Measurements from ENCODE around the gene CMIP.

The CMIP gene

DNA sequence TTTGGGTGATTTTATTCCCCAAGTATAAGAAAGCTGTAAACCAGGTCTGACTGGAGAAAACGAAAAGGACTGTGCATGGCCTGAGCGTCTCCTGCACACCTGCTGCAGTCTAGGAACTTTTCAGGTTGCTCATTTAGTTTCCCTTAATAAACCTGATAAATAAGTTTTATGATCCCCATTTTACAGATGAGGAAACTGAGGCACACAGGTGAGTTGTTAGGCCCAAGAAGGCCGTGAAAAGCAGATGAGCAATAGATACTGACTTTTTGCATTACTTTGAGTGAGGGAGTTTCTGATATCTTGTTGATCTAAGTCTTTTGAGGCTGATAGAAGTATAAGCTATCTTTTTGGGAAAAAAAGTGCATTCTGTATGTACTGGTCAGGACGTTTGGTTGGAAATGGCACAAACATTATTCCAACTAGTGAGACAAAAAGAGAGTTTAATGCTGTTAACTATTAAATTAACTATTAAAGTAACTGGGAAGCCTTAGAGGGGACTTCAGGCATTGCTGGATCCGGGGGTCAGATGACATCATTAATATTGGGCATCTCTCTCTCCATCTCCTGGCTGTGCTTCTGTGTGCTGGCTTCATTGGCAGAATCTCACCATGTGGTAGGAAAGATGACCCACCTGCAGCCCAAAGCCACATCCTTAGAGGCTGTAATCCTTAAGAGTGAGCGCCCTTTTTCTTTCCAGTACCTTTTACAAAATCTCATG, 163.4 kb downstream of the CMIP start:
- DNase-seq (ENCODE audit: low spot score), result no peak

DNA sequence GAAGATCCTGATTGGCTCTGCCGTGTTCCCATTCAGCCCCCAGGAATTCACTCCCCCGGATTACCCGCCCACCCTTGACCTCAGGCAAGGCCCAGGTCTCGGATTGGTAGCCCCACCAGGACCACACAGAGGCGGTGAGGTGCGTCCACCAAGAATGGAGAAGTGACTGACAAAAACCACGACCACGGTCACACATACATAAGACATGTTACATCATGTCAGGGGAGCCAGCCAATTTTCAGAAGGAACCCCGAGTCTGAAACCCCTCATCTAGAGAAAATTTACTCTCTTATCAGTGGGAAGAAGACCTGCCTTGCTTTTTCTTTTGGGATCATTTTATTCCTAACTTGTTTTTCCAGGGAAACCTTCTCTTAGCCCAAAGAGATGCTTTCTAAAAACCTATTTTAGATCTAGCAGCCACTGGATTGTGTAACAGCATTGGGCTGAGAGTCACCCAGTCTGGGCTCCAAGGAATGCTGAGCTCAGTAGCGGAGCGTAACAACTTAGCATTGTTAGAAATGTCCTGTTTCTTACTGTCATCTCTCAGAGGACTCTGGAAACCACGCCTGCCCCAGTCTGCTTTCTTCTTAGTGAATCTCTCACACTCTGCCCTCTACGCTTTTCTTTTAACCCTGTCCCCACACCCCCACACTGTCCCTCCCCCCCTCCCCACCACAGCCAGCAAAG, 164.1 kb downstream of the CMIP start:
- DNase-seq (ENCODE audit: low spot score), result no peak

DNA sequence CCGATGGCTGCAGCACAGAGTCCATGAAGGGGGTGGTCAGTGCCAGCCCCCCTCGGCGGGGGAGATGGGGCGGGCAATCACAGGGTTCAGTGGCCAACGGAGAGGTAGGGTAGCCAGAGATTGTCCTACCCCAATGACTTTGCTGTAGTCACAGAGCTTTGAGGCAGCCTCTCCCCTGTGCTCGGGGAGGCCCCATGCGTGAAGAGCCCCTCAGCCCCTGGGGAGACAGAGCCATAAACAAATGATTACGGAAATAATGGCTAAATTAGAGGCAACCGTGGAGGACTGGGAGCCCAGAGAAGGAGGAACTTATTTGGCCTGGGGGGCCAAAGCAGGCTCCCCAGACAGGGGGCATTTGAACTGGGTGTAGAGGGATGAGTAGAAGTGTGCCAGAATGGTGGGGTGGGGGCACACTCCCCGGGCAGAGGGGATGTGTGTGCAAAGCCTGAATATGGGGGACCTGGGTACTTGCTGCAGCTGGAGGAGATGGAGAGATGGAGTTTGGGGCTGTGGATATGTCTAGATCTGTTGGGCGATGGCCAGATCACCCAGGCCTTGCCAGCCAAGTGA, 164.8 kb downstream of the CMIP start:
- no peak for DNase-seq (ENCODE audit: low spot score)

DNA sequence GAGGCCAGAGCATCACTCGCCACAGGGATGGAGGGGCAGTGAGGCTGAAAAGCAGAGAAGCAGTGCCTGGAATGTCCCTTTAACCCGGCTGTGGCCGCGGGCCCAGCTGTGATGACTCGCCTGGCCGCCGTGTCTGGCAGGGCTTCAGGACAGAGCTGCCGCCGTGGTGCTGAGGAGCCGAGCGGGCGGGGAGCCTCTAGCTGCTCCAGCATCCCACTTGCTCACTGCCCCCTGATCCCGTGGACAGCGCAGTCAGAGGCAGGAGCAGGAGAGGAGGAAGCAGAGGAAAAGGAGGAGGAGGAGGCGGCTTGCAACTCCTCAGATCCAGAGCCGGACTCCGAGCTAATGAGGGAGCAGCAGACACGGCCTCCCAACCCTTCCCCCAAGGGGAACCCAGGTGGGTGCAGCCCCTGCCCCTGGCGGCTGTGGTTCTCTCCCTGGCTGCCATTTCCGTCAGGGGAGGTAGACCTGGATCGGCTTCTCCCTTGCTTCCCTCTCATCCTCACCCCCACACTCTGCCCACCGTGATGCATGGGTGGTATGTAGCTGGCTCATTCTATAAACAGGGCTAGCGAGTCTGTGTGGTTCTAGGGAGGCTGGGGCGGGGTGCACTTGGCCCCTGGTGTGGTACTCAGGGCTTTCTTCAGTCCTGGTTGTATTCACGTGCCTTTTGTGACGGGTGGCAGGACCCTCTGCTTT, 165.7 kb downstream of the CMIP start:
- DNase-seq (ENCODE audit: low spot score), result no peak

DNA sequence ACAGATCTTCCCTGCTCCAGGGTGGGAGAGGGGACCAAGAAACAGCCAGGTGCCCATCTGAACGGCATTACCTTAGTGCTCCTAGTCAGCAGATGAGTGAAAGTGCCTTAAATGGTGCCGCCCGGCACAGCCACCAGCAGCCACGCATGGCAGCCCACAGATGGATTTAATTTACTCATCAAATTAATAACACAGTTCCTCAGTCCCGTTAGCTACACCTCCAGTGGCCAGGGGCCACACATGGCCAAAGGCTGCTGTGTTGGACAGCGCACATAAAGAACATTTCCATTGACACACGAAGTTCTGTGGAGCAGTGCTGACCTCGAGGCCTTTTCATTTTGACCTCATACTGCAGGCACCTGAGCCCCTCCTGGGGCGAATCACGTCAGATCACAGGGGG, 166.3 kb downstream of the CMIP start:
- no peak for DNase-seq (ENCODE audit: low spot score)

DNA sequence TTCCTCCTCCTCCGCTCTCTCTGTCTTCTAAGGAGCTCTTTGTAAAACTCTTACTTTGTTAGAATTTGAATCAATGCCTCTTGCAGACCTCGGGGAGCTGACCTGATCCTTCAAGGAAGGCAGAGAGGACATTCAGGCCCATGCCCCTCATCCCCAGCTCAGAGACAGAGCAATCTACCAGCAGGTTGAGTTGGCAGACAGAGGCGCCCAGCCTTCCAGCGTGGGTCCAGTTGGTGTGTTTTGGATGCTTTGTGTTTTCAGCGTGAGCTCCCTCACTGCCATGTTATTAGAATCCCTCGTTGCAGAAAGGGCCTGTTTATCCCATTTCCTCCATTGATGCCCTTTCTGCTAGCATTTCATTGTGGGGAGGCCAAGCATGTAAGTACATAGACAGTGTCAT, 167.1 kb downstream of the CMIP start:
- no peak for DNase-seq (ENCODE audit: low spot score)

DNA sequence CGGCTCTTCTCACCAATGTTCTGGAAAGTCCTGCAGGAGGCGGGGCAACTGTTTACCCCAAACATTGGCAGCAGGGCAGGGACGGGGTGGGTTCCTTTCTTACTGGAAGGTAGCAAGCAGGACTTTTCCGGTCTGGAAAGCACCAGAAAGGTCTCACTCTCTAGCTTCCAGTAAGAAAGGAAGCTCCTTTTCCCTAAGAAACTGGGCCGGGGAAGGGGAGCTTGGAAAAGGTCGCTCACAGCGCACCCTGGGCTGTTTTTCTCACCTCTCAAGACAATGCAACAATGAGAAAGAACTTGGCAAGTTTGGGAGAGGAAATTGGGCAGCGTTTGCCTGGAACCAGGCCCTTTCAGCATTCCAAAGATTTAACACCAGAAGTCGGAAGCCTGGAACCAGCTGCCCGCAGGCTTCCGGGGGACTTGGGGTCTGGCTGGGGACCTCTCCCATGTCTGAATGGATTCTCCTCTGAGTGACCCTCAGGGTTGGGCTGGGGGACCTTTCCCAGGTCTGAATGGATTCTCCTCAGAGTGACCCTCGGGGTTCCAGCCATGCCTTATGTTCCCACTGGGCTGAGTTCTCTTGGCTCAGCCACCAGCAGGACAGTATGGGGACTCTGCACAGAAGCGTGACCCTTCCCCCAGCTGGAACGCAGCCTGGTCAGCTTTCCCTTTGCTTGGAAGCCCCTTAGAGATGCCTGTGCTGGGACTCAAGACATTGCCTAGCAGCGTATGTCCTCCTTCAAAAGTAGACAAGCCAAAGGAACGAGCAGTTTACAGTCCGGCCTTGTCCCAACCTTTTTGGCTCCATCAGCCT, 167.9 kb downstream of the CMIP start:
- no peak for DNase-seq (ENCODE audit: low spot score)

DNA sequence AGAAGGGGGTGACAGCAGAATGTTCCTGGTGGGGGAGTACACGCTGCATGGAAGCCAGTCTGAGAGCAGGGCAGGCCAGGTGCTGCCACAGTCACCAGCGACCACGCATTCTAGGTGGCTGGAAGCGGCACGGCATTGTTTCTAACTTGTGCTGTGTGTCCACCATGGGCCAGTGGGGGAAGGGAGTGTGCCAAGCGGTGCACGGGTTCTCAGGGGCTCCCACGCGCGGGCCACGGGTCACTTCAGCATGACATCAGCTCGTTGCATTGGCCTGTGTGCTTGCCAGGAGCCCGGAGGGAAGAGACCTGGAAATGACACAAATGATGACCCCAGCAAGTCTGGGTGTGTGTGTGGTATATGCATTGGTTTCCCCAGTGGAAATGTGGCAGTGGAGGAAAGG, 169.6 kb downstream of the CMIP start:
- no peak for DNase-seq (ENCODE audit: low spot score)

DNA sequence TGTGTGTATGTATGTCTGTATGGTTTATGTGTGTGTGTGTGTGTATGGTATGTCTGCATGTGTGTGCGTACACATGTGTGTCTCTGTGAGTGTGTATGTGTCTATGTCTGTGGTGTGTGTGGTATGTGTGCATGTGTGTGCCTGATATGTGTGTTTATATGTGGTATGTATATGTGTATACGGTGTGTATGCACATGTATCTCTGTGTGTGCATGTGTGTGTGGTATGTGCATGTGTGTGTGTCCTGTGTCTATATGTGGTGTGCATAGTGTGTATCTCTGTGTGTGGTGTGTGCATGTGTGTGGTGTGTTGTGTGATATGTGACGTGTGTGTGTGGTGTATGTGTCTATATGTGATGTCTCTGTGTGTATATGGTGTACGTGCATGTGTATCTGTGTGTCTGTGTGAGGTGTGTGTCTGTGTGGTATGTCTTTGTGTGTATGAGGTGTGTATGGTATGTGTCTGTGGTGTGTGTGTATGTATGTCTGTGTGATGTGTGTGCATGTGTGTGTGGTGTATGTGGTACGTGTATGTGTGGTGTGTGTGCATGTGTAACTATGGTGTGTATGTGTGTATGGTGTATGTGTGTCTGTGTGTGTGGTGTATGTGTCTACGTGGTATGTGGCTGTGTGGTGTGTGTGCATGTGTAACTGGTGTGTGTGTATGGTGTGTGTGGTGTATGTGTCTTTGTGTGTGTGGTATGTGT, 170.2 kb downstream of the CMIP start:
- no peak for DNase-seq (ENCODE audit: low spot score)

DNA sequence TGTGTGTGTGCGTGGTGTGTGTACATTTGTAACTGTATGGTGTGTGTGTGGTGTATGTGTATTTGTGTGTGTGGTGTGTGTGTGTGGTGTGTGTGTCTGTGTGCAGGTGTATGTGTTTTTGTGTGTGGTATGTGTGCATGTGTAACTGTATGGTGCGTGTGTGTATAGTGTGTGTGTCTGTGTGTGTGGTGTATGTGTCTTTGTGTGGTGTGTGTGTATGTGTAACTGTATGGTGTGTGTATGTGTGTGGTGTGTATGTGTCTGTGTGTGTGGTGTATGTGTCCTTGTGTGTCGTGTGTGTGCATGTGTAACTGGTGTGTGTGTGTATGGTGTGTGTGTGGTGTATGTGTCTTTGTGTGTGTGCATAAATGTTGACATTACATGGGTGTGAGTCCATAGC, 170.8 kb downstream of the CMIP start:
- no peak for DNase-seq (ENCODE audit: low spot score)

DNA sequence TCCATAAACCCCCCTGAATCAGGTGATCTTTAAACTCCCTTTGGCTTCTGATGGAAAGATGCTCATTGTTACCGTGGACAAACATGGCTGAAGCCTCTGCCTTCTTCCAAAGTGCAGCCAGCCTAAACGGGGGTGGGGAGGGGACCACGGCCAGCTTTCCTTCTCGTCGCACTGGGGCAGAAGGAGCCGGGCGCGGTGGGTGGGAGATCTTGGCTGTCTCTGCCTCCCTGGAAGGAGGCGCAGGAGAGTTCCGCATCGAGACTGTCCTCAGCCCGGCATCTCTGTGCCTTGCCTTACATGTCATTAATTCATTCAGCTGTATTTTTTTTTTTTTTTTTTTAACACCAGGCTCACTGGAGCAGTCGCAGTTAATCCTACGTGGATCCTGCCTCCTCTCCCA, 171.2 kb downstream of the CMIP start:
- DNase-seq (ENCODE audit: low spot score), result no peak

DNA sequence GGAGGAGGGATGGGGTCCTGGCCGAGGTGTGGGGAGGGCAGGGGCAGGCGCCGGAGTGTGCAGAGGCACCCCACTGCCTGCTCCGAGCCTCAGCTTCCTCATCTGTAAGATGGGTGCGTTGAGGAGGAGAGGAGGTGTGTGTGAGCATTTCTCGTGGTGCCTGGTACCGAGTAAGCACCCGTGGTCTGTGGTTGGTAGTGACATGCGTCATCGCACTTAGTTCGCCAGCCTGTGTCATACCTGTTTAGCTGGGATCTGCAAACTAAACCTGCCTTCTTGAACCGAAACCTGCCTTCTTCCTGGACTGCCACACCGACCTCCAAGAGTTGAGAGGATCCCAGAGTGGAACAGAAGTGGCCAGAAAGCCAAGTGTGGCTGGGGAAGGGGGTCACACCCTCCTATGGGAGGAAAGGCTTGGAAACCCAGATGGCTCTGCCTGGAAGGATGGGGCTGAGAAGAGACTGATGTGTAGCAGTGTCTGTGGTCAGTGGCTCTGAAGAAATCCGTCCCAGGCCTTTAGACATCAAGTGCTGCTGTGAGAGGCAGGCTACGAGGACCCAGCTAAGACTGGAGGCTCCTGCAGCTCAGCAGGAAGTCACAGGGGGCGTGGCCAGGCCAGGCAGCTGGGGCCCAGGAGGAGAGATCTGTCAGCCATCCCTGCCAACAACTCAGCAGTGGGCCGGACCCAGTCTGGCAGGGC, 171.9 kb downstream of the CMIP start:
- no peak for DNase-seq (ENCODE audit: low spot score)

DNA sequence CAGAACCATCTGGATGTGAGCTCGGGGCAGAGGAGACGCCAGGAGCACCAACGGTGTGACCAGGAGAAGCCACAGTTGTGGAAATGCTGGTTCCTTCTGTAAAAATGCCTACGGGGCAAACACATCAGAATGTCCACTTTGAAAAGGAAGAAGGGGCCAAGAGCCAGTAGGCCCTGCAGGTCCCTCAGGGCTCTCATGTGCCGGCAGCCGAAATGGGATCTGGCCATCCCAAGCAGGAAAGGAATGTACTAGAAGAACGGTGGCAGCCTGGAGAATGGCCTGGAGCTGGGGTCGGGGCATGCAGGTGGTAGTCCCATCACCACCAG, 172.4 kb downstream of the CMIP start:
- DNase-seq (ENCODE audit: low spot score), result no peak

DNA sequence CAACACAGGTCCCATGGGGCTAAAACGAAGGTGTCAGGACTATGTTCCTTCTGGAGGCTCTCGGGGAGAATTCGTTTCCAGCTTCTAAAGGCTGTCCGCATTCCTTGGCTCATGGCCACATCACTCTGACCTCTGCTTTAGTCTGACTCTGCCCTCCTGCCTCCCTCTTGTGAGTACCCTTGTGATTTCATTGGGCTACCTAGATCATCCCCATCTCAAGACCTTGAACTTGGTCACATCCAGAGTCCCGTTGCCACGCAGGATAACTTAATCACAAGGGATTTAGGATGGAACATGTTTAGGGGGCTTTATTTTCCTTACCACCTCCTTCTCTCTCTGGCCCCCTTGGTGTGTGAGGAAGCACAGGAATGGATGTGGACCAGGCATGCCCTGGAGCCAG, 173.6 kb downstream of the CMIP start:
- no peak for DNase-seq (ENCODE audit: low spot score)

DNA sequence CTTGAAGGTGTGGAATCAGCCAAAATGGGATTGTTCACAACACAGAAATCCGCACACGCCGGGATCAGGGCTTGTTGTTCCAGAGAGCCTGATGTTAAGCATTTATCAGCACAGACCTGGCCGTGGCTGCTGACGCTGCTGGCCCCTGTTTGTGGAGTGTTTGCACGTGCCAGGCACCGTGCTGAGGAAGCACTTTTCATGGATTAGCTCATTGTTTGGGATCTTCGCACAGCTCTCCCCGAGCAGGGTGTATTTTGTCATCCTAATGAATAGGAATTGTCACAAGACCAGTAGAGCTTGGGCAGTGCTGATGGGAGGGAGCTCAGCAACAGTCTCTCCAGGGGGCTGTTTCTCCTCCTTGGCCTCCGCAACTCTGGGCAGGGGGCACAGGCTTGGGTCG, 174.1 kb downstream of the CMIP start:
- DNase-seq (ENCODE audit: low spot score), result no peak

DNA sequence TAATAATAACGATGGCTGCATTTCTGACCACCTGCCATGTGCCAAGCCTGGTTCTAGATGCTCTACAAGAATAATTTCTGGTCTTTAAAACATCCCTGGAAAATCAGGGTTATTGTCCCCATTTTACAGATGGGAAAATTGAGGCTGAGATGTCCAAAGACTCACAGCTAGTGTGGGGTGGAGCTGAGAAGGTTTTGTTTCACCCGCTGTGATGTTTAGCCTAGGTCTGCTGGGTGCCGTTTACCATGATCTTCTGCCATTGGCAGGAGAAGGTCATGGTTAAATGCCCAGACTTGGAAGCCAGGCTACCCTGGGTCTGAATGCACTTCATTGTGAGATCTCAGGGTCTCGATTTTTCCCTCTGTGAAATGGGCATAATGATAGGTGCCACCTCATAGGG, 175.4 kb downstream of the CMIP start:
- no peak for DNase-seq (ENCODE audit: low spot score)

DNA sequence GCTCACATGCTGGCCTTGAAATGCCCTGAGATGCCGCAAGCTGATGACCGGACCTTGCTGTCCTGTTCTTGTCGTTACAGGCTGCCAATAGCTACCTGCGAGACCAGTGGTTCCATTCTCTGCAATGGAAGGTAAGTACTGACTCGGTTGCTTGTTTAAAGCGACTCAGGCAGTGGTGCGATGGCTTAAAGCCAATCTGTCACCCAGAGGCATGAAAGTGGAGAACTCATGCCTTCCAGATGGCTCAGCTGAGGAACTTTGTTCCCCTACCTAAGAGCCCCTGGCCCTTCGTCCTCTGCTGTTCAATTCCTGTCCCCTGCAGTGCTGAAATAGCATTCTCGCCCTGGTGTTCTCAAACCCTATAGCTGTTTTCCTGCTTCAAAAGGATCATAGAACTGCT, 176.2 kb downstream of the CMIP start:
- DNase-seq (ENCODE audit: low spot score), result no peak

DNA sequence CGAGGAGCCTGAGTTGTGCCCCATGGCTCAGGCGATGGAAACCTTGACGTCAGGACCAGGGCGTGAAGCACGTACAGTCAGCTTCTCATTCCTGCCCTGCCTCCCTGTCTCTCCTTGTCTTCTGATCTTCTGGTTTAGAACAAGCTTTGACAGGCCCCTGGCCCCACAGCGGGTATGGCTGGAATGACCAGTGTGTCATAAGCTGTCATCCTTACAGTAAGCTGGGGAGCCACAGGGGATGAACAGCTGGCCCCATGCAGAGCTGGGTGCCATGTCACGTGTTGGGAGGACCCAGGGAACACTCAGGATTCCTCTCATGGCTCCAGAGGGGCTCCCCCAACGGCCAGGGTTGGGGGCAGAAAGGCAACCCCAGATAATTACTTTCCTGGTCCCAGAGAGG, 176.9 kb downstream of the CMIP start:
- no peak for DNase-seq (ENCODE audit: low spot score)

DNA sequence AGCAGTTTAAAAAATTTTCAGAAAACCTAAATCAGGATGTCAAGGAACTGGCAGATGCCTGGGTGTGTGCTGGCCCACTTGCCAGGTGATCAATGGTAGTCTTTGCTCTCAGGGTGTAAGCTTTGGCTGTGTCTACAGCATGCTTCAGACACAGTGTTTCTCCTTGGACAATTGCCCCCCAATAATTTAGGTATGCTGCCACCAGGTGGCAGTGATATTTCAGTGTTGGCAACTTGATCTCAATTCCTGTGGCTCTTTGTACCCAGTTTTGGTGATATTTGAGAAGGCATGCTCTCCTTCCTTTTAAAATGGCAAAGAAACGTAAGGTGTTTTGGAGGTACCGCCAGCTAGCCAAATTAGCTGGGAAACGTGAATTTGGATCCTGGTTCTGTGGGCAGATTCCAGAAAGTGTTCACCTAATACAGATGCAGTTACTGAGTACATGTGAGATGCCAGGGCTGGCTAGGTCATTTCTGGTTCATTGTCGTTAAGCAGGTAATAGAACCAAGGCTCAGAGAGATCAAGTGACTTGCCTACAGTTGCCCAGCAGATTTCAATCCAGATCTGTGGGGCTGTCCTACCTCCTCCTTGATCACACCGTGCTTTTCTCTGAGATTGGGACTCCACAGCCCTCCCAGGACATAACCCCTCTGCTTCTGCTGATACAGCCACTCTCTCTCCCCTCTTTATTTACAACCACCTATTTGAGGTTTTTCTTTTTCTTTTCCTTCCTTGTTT, 178.9 kb downstream of the CMIP start:
- peak; percentile 55 for DNase-seq (ENCODE audit: low spot score)

DNA sequence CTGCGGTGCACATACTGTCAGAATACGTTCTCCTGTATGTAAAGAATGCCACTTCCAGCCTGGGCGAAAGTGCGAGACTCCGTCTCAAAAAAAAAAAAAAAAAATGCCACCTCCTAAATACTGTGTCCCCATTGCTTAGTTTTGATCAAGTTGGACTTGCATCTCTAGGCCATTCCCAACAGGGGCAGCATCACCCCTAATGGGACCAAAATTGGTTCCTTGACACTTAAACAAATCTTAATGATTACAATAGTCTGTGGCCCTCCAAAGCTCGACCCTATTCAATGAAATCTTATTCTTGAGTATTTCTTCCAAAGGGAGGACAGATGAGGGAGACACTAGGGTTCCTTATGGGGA, 179.8 kb downstream of the CMIP start:
- no peak for DNase-seq (ENCODE audit: low spot score)

Measured in D341Med (cell line).